NB4 (cell line): ENCODE measurements around the gene MARS1.

Experiments used
- MYC ChIP-seq: IDR thresholded peaks from 2 replicates; pipeline ENCODE4 v1.6.1; 2011; ENCODE audit warnings: low read depth, low read length
- POLR2A ChIP-seq: IDR thresholded peaks from 2 replicates; pipeline ENCODE4 v1.6.1; 2011; ENCODE audit warnings: mild to moderate bottlenecking; ENCODE audit not compliant: insufficient read length; ENCODE audit errors: extremely low read depth
- TF ChIP-seq, protein P1 (sequence below): IDR thresholded peaks from one replicate; pipeline ENCODE4 v1.5.1; 2012; ENCODE audit warnings: low read depth, low read length
- TF ChIP-seq, protein P2 (sequence below): IDR thresholded peaks from 2 replicates; pipeline ENCODE4 v1.6.1; 2011; ENCODE audit warnings: low read depth, low read length

DNA sequence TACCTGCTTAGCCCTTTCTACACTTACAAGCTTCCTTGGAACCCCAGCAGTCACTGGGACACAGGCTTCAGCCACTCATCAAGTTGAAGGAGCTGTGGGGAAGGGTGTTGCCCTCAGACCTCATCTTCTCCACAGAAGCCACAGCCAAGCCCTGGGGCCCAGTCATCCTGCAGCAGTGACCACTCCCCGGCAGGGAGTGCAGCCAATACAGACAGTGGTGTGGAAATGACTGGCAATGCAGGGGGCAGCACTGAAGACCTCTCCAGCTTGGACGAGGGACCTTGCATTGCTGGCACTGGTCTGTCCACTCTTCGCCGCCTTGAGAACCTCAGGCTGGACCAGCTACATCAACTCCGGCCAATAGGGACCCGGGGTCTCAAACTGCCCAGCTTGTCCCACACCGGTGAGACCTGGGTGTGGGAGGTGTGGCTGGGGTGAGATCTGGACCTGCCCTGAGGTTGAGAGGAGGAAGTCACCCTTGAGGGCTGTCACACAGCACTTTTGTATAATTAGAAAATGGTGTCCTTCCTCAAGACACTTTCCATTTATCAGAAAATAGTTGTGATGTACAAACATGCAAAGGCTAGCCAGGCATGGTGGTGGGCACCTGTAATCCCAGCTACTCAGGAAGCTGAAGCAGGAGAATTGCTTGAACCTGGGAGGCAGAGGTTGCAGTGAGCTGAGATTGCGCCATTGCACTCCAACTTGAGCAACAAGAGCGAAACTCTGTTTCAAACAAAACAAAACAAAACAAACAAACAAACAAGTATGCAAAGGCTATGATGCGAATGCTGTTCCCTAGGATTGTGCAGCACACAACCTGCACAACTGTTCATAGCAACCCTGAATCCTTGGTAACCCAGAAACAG is 18.3 kb upstream of the MARS1 start:
- TF ChIP-seq POLR2A (no peak), MYC (no peak)
- TF ChIP-seq, protein P1, sequence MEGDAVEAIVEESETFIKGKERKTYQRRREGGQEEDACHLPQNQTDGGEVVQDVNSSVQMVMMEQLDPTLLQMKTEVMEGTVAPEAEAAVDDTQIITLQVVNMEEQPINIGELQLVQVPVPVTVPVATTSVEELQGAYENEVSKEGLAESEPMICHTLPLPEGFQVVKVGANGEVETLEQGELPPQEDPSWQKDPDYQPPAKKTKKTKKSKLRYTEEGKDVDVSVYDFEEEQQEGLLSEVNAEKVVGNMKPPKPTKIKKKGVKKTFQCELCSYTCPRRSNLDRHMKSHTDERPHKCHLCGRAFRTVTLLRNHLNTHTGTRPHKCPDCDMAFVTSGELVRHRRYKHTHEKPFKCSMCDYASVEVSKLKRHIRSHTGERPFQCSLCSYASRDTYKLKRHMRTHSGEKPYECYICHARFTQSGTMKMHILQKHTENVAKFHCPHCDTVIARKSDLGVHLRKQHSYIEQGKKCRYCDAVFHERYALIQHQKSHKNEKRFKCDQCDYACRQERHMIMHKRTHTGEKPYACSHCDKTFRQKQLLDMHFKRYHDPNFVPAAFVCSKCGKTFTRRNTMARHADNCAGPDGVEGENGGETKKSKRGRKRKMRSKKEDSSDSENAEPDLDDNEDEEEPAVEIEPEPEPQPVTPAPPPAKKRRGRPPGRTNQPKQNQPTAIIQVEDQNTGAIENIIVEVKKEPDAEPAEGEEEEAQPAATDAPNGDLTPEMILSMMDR: no peak
- TF ChIP-seq, protein P2, sequence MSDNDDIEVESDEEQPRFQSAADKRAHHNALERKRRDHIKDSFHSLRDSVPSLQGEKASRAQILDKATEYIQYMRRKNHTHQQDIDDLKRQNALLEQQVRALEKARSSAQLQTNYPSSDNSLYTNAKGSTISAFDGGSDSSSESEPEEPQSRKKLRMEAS: no peak
